SK-N-SH treated with all-trans-retinoic acid at 6 μM for 48 hours (cell line): ENCODE results near the gene SLC25A41.

Experiments
- ATAC-seq: fragments of 200-7000 bp; cut with Tn5 transposase; 3 replicates; pipeline ENCODE4 v1.9.1; 2020; ENCODE audit warnings: mild to moderate bottlenecking, moderate library complexity
- ARNTL ChIP-seq: fragments of 450-650 bp; formaldehyde crosslinking; IDR thresholded peaks from 2 replicates; pipeline ENCODE4 v1.5.0; 2020; ENCODE audit warnings: low read depth, mild to moderate bottlenecking, moderate library complexity, borderline replicate concordance
- BACH2 ChIP-seq: fragments of 250-450 bp; sonication (Bioruptor Pico); IDR thresholded peaks from 2 replicates; pipeline ENCODE4 v1.9.0; 2021; ENCODE audit warnings: mild to moderate bottlenecking, borderline replicate concordance
- CREB5 ChIP-seq: fragments of 250-450 bp; sonication (Bioruptor Pico); IDR thresholded peaks from 2 replicates; pipeline ENCODE4 v1.5.1; 2020; ENCODE audit warnings: low read depth, mild to moderate bottlenecking, moderate library complexity
- CSDC2 ChIP-seq: fragments of 250-450 bp; sonication (Bioruptor Pico); IDR thresholded peaks from 2 replicates; pipeline ENCODE4 v1.5.0; 2020; ENCODE audit warnings: mild to moderate bottlenecking, moderate library complexity
- ESRRG ChIP-seq: fragments of 250-450 bp; sonication (Bioruptor Pico); IDR thresholded peaks from 2 replicates; pipeline ENCODE4 v1.6.1; 2021; ENCODE audit warnings: mild to moderate bottlenecking
- GLIS3 ChIP-seq: fragments of 250-450 bp; sonication (Bioruptor Pico); IDR thresholded peaks from 2 replicates; pipeline ENCODE4 v1.5.0; 2020; ENCODE audit warnings: mild to moderate bottlenecking, moderate library complexity
- ISL1 ChIP-seq: fragments of 250-450 bp; sonication (Bioruptor Pico); IDR thresholded peaks from 2 replicates; pipeline ENCODE4 v2.1.2; 2022; ENCODE audit warnings: mild to moderate bottlenecking, moderate library complexity
- OSR1 ChIP-seq: fragments of 250-450 bp; sonication (Bioruptor Pico); IDR thresholded peaks from 2 replicates; pipeline ENCODE4 v1.8.0; 2022; ENCODE audit warnings: moderate library complexity, mild to moderate bottlenecking, inconsistent platforms
- PATZ1 ChIP-seq: fragments of 250-450 bp; sonication (Bioruptor Pico); IDR thresholded peaks from 2 replicates; pipeline ENCODE4 v1.8.0; 2020; ENCODE audit warnings: mild to moderate bottlenecking, moderate library complexity, borderline replicate concordance
- PPARA ChIP-seq: fragments of 250-450 bp; sonication (Bioruptor Pico); IDR thresholded peaks from 2 replicates; pipeline ENCODE4 v1.5.0; 2020; ENCODE audit warnings: mild to moderate bottlenecking, borderline replicate concordance
- RARB ChIP-seq: fragments of 250-450 bp; sonication (Bioruptor Pico); IDR thresholded peaks from 2 replicates; pipeline ENCODE4 v1.8.0; 2021; ENCODE audit warnings: mild to moderate bottlenecking, moderate library complexity
- SNAI2 ChIP-seq: fragments of 250-450 bp; sonication (Bioruptor Pico); IDR thresholded peaks from 2 replicates; pipeline ENCODE4 v1.5.0; 2020; ENCODE audit warnings: mild to moderate bottlenecking, moderate library complexity
- TCF4 ChIP-seq: fragments of 250-450 bp; sonication (Bioruptor Pico); IDR thresholded peaks from 2 replicates; pipeline ENCODE4 v1.8.0; 2021; ENCODE audit warnings: mild to moderate bottlenecking, moderate library complexity, borderline replicate concordance
- TOX ChIP-seq: fragments of 250-450 bp; sonication (Bioruptor Pico); IDR thresholded peaks from 2 replicates; pipeline ENCODE4 v1.8.0; 2021; ENCODE audit warnings: mild to moderate bottlenecking, moderate library complexity, borderline replicate concordance
- TSHZ2 ChIP-seq: fragments of 250-450 bp; sonication (Bioruptor Pico); IDR thresholded peaks from 2 replicates; pipeline ENCODE4 v1.5.0; 2020; ENCODE audit warnings: mild to moderate bottlenecking, moderate library complexity
- ZC3H10 ChIP-seq: fragments of 250-450 bp; sonication (Bioruptor Pico); IDR thresholded peaks from 2 replicates; pipeline ENCODE4 v1.5.1; 2021; ENCODE audit warnings: mild to moderate bottlenecking, moderate library complexity
- ZFP3 ChIP-seq: fragments of 250-450 bp; sonication (Bioruptor Pico); IDR thresholded peaks from 2 replicates; pipeline ENCODE4 v1.5.0; 2020; ENCODE audit warnings: mild to moderate bottlenecking, moderate library complexity
- ZFP30 ChIP-seq: fragments of 450-650 bp; formaldehyde crosslinking; IDR thresholded peaks from 2 replicates; pipeline ENCODE4 v1.5.0; 2022; ENCODE audit warnings: mild to moderate bottlenecking, moderate library complexity
- ZNF565 ChIP-seq: fragments of 450-650 bp; formaldehyde crosslinking; conservative IDR thresholded peaks from 2 replicates; pipeline ENCODE4 v1.5.0; 2020; ENCODE audit warnings: low read depth, mild to moderate bottlenecking, moderate library complexity
- ZNF70 ChIP-seq: fragments of 450-650 bp; formaldehyde crosslinking; IDR thresholded peaks from 2 replicates; pipeline ENCODE4 v1.5.0; 2020; ENCODE audit warnings: mild to moderate bottlenecking, moderate library complexity
- ZNF8 ChIP-seq: fragments of 450-650 bp; formaldehyde crosslinking; IDR thresholded peaks from 2 replicates; pipeline ENCODE4 v1.5.0; 2020; ENCODE audit warnings: mild to moderate bottlenecking, moderate library complexity
- TF ChIP-seq, protein P1 (sequence below): fragments of 250-450 bp; sonication (Bioruptor Pico); IDR thresholded peaks from 2 replicates; pipeline ENCODE4 v1.8.0; 2021; ENCODE audit warnings: low read depth, mild to moderate bottlenecking, moderate library complexity, borderline replicate concordance
- TF ChIP-seq, protein P2 (sequence below): fragments of 250-450 bp; sonication (Bioruptor Pico); IDR thresholded peaks from 2 replicates; pipeline ENCODE4 v1.5.1; 2021; ENCODE audit warnings: mild to moderate bottlenecking, moderate library complexity

SLC25A41 gene

DNA sequence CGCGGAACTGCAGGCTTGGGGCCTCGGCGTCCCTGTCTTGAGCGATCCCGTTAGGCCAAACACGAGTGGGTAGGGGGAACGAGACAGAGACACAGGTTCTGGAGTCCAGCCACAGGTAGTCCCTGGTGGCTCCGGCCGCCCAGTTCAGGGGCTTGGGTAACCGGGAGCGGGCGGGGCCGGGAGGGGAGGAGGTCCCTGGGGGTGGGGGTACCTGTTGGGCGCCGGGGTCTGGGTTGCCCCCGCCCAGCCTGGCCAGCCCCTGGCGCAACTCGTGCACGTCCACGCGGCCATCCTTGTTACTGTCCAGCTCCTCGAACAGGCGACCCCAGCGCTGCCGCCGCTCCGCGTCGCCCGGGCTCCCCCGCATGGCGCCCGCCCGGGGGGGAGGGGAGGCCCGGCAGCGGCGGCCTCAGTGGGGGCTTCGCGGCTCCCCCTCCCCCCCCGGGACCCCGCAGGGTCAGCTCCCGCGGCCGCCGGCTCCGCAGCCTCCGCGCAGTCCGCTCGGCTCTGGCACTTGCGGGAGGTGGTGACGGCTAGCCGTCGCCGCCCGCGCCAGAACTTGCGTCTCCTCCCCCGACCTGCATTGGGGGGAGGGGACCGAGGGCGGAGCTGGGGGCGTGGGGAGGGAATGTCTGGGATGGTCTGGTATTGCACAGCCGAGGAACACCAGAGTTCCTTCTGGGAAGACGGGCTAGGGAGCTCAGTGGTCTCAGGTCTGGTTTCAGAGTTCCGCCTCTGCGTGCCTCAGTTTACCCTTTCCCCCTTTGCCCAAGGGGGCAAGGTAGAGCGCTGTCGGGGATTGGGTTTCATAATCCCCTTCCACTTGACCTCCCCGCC lies 25.9 kb upstream of the SLC25A41 start, which contains the start of gene SLC25A23:
Gene SLC25A23 (minus strand): TSS at position 531 of the 837 bp plus-strand sequence. CDS start 164 bp downstream, at position 367.
- peak; percentile 74 for ATAC-seq
- TF ChIP-seq TCF4 (CRISPR knock-in tag) (no peak), ESRRG (CRISPR knock-in tag) (no peak), OSR1 (CRISPR knock-in tag) (no peak), RARB (CRISPR knock-in tag) (no peak), CSDC2 (CRISPR knock-in tag) (no peak), ZNF565 (CRISPR knock-in tag) (no peak), TSHZ2 (no peak), TOX (CRISPR knock-in tag) (no peak), SNAI2 (CRISPR knock-in tag) (no peak), ZNF70 (CRISPR knock-in tag) (no peak), ZC3H10 (no peak), BACH2 (CRISPR knock-in tag) (no peak), CREB5 (no peak), ZFP30 (no peak), PATZ1 (CRISPR knock-in tag) (no peak), PPARA (CRISPR knock-in tag) (no peak), ZNF8 (no peak), ISL1 (no peak)
- TF ChIP-seq, protein P1, sequence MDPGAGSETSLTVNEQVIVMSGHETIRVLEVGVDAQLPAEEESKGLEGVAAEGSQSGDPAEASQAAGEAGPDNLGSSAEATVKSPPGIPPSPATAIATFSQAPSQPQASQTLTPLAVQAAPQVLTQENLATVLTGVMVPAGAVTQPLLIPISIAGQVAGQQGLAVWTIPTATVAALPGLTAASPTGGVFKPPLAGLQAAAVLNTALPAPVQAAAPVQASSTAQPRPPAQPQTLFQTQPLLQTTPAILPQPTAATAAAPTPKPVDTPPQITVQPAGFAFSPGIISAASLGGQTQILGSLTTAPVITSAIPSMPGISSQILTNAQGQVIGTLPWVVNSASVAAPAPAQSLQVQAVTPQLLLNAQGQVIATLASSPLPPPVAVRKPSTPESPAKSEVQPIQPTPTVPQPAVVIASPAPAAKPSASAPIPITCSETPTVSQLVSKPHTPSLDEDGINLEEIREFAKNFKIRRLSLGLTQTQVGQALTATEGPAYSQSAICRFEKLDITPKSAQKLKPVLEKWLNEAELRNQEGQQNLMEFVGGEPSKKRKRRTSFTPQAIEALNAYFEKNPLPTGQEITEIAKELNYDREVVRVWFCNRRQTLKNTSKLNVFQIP (CRISPR knock-in tag), result no peak
- TF ChIP-seq, protein P2, sequence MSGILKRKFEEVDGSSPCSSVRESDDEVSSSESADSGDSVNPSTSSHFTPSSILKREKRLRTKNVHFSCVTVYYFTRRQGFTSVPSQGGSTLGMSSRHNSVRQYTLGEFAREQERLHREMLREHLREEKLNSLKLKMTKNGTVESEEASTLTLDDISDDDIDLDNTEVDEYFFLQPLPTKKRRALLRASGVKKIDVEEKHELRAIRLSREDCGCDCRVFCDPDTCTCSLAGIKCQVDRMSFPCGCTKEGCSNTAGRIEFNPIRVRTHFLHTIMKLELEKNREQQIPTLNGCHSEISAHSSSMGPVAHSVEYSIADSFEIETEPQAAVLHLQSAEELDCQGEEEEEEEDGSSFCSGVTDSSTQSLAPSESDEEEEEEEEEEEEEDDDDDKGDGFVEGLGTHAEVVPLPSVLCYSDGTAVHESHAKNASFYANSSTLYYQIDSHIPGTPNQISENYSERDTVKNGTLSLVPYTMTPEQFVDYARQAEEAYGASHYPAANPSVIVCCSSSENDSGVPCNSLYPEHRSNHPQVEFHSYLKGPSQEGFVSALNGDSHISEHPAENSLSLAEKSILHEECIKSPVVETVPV (CRISPR knock-in tag), result no peak

GRCh38 chr19:6458695-6459261 lies 25.2 kb upstream of the SLC25A41 start:
- no peak for ATAC-seq
- TF ChIP-seq BACH2 (CRISPR knock-in tag) (no peak), GLIS3 (CRISPR knock-in tag) (no peak), OSR1 (CRISPR knock-in tag) (no peak), RARB (CRISPR knock-in tag) (no peak), ZC3H10 (no peak), TCF4 (CRISPR knock-in tag) (no peak), ZNF70 (CRISPR knock-in tag) (no peak), ZNF8 (no peak), ESRRG (CRISPR knock-in tag) (no peak), ZFP30 (no peak), CREB5 (no peak), CSDC2 (CRISPR knock-in tag) (no peak), ZFP3 (CRISPR knock-in tag) (no peak), ZNF565 (CRISPR knock-in tag) (no peak), ARNTL (CRISPR knock-in tag) (no peak), PPARA (CRISPR knock-in tag) (no peak), TOX (CRISPR knock-in tag) (no peak)
- TF ChIP-seq, protein P1 (CRISPR knock-in tag), result no peak
- TF ChIP-seq, protein P2 (CRISPR knock-in tag), result no peak
